Hematopoietic multipotent progenitor cell (in vitro differentiated cells): ENCODE results near the gene TNXB. TPM values are rescaled to one million over a fixed set of nuclear protein-coding genes. Genes with fewer than 3 reads are reported as not detected.
"Not testable (repeated sequence)": the region's sequence is repeated elsewhere in the genome, so short reads cannot be mapped to it uniquely, and the experiment has no call there.

ENCODE experiments used
- DNase-seq, 3 donors: peaks; one replicate each; pipeline ENCODE4 v3.0.0-alpha.2; 2011 to 2015; ENCODE audit warnings: low read depth in 2 of 3, low spot score in 2 of 3
- total RNA-seq: library from RNA; depleted of rRNA; stranded (reverse); fragments of >200 nt; gene quantifications from one replicate; pipeline ENCODE4 v1.2.3, GENCODE V29; 2012

TNXB gene
- total RNA-seq, 1 donor: 1.1 TPM

- not testable (repeated sequence) for DNase-seq
Observed at GRCh38 chr6:32043589-32044380, 65.4 kb downstream of the TNXB start.

DNA sequence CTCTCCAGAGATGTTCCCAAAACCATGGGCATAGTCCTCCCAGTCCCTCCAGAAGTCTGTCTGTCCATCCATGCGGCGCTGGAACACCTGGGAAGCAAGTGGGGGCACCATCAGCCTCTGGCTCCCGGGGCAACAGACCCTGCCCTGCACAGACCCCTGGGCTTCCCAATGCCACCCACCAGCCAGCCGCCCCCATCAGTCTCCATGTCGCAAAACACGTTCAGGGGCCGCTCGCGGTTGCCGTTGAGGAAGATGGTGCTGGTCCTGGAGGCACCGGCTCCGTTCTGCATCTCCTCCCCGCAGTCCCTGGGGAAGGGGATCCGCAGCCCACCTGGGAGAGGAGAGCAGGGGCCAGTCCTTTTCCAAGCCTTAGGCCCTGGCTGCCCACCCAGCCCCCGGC is 66.9 kb downstream of the TNXB start:
- DNase-seq: not testable (repeated sequence)

- DNase-seq: not testable (repeated sequence)
Observed at GRCh38 chr6:32041385-32041784, 67.8 kb downstream of the TNXB start.

- not testable (repeated sequence) for DNase-seq
Observed at GRCh38 chr6:32041050-32041321, 68.2 kb downstream of the TNXB start.

DNA sequence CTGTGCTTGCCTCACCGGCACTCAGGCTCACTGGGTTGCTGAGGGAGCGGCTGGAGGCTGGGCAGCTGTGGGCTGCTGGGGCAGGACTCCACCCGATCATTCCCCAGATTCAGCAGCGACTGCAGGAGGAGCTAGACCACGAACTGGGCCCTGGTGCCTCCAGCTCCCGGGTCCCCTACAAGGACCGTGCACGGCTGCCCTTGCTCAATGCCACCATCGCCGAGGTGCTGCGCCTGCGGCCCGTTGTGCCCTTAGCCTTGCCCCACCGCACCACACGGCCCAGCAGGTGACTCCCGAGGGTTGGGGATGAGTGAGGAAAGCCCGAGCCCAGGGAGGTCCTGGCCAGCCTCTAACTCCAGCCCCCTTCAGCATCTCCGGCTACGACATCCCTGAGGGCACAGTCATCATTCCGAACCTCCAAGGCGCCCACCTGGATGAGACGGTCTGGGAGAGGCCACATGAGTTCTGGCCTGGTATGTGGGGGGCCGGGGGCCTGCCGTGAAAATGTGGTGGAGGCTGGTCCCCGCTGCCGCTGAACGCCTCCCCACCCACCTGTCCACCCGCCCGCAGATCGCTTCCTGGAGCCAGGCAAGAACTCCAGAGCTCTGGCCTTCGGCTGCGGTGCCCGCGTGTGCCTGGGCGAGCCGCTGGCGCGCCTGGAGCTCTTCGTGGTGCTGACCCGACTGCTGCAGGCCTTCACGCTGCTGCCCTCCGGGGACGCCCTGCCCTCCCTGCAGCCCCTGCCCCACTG is 68.7 kb downstream of the TNXB start:
- DNase-seq: not testable (repeated sequence)

DNA sequence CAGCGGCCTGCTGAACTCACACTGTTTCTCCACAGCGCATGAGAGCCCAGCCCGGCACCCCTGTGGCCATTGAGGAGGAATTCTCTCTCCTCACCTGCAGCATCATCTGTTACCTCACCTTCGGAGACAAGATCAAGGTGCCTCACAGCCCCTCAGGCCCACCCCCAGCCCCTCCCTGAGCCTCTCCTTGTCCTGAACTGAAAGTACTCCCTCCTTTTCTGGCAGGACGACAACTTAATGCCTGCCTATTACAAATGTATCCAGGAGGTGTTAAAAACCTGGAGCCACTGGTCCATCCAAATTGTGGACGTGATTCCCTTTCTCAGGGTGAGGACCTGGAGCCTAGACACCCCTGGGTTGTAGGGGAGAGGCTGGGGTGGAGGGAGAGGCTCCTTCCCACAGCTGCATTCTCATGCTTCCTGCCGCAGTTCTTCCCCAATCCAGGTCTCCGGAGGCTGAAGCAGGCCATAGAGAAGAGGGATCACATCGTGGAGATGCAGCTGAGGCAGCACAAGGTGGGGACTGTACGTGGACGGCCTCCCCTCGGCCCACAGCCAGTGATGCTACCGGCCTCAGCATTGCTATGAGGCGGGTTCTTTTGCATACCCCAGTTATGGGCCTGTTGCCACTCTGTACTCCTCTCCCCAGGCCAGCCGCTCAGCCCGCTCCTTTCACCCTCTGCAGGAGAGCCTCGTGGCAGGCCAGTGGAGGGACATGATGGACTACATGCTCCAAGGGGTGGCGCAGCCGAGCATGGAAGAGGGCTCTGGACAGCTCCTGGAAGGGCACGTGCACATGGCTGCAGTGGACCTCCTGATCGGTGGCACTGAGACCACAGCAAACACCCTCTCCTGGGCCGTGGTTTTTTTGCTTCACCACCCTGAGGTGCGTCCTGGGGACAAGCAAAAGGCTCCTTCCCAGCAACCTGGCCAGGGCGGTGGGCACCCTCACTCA is 69.5 kb downstream of the TNXB start:
- not testable (repeated sequence) for DNase-seq

- DNase-seq: not testable (repeated sequence)
Observed at GRCh38 chr6:32038878-32039277, 70.3 kb downstream of the TNXB start.

GRCh38 chr6:32037598-32038524 is 71.3 kb downstream of the TNXB start, which contains the start of gene CYP21A2:
CYP21A2 (plus strand) TSS chr6:32038415; CDS start chr6:32038423, 8 bp downstream.
- not testable (repeated sequence) for DNase-seq

GRCh38 chr6:32037136-32037535 is 72.0 kb downstream of the TNXB start:
- not testable (repeated sequence) for DNase-seq

DNA sequence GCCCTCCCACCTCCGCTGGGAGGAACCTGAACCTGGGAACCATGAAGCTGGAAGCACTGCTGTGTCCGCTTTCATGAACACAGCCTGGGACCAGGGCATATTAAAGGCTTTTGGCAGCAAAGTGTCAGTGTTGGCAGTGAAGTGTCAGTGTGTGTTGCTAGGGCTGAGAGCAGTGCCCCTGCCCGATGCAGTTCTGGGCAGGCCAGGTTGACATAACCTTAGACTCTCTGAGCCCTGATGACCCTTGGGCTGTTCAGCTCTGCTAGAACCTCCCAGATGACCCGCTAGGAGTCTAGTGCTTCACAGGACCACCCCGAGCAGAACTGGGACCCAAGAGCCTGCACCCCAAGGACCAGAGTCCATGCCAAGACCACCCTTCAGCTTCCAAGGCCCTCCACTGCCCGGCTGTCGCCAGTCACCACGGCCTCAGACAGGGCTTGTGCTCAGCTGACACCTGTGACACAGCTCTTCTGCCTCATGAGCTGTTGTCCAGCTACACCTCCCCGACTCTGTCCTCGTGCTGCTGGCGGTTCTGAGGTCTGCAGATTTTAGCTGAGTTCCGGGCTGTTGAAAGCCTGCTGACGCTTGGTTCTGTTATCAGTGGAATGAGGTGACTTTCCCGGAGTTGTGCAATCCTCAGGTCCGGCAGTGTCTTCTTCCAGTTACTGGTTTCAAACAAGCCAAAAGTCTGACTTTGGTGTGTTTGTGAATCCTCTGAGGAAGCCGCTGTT is 73.7 kb downstream of the TNXB start:
- DNase-seq: not testable (repeated sequence)

- DNase-seq: not testable (repeated sequence)
Observed at GRCh38 chr6:32029553-32029952, 79.6 kb downstream of the TNXB start.

GRCh38 chr6:32028631-32029030 is 80.5 kb downstream of the TNXB start:
- DNase-seq: not testable (repeated sequence)

DNA sequence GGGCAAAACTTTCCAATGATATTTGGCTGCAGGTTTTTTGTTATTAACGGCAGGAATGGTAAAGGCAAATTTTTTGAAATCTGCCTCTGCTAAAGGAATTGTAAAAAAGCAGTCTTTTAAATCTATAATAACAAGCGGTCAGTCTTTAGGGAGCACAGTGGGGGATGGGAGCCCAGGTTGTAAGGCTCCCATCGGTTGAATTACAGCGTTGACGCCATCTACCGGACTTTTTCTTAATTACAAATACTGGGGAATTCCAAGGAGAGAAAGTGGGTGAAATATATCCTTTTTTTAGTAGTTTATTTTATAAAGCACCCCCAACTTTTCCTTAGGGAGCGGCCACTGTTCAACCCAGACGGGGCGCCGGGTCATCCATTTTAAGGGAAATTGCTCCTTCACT is 87.0 kb downstream of the TNXB start:
- DNase-seq: not testable (repeated sequence)

- DNase-seq: not testable (repeated sequence)
Observed at GRCh38 chr6:32014547-32014946, 94.6 kb downstream of the TNXB start, which contains the start of gene C4B. C4B (plus strand) TSS chr6:32014795; CDS start chr6:32014846, 51 bp downstream.

DNA sequence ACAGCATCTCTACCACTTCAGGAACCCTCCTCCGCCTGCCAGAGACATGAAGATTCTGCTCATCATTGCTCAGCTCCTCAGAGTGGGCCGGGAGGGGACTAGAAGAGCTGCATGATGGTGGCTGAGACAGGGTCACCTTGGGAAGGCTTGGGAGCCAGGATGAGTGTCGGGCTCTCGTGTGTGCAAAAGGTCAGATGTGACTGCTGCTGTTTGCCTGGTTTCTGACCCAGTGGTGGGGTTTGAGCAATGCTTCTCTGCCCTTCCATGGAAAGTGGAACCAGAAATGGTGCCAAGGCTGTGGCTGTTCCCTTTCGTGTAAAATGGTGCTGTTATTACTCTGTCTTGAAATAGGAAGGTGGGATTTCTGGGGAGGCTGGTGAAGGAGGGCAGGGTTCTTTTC is 95.4 kb downstream of the TNXB start:
- not testable (repeated sequence) for DNase-seq

GRCh38 chr6:32012941-32013617 is 96.1 kb downstream of the TNXB start:
- not testable (repeated sequence) for DNase-seq

DNA sequence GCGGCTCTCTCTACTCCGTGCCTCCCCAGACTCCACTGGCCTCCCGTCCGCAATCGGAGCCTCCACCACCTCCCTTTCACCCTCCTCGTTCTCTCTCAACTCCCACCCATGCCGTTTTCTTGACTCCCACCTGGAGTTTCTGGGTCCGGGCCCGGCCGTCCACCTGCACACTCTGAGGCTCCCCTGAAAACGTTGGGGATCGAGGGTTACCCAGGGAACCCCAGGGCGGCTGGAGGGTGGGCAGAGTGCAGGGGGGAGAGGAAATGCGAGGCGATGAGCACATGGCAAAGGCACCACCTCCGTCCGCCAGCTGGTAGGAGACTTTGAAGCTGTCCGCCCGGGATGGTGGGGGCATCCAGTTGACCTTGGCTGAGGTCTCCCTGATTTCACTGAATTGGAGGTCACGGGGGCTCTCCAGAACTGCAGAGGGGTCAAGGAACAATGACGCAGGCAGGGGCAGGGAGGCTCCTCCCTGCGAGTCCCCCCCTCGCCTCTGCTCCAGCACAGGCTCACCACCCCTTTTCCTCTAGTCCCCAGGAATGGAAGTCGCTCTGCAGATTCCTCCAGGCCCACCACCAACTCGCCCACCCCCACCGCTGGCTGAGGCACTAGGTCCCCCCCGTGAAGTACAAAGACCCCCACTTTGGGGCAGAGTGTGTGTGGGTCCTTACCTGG is 98.1 kb downstream of the TNXB start:
- DNase-seq: not testable (repeated sequence)

DNA sequence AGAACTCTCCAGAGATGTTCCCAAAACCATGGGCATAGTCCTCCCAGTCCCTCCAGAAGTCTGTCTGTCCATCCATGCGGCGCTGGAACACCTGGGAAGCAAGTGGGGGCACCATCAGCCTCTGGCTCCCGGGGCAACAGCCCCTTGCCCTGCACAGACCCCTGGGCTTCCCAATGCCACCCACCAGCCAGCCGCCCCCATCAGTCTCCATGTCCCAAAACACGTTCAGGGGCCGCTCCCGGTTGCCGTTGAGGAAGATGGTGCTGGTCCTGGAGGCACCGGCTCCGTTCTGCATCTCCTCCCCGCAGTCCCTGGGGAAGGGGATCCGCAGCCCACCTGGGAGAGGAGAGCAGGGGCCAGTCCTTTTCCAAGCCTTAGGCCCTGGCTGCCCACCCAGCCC is 99.6 kb downstream of the TNXB start:
- DNase-seq: not testable (repeated sequence)
